ENCODE results near the gene SECISBP2.

Gene SECISBP2

GRCh38 chr9:89395931-89396710 lies 77.8 kb downstream of the SECISBP2 start:
- ATAC-seq (replicated peaks) (no peak), DNase-seq (no peak)
- H3K4me1 Mint-ChIP-seq, result peaks cover 14 to 21% of the 10 kb centered on the region in 2 donors
- H3K36me3 Mint-ChIP-seq, result peaks cover 71 to 81% of the 10 kb centered on the region in 2 donors
- H3K27me3 Mint-ChIP-seq, result no peaks in the 10 kb centered on the region
- H3K9me3 Mint-ChIP-seq, result no peaks in the 10 kb centered on the region
- no peak overlapping the region for H3K4me3 Mint-ChIP-seq
- H3K27ac Mint-ChIP-seq, result no peak overlapping the region

- Mint-ChIP-seq H3K9me3 (no peaks in the 10 kb centered on the region), H3K27ac (no peak overlapping the region)
Observed at GRCh38 chr9:89397471-89397870, 79.2 kb downstream of the SECISBP2 start.

GRCh38 chr9:89398621-89399020 lies 80.3 kb downstream of the SECISBP2 start:
- Mint-ChIP-seq H3K4me3 (no peak overlapping the region), H3K4me1 (peaks cover 29 to 42% of the 10 kb centered on the region in 2 donors), H3K27me3 (no peaks in the 10 kb centered on the region), H3K9me3 (no peaks in the 10 kb centered on the region), H3K27ac (no peak overlapping the region), H3K36me3 (peaks cover 59 to 78% of the 10 kb centered on the region in 2 donors)
- DNase-seq, result no peak
- ATAC-seq (replicated peaks), result no peak

More at GRCh38 chr9:89397471-89397870, 79.2 kb downstream of the SECISBP2 start:
- peaks cover 27 to 34% of the 10 kb centered on the region in 2 donors for H3K4me1 Mint-ChIP-seq
- no peak for ATAC-seq (replicated peaks)
- H3K27me3 Mint-ChIP-seq, result no peaks in the 10 kb centered on the region
- no peak for DNase-seq
- H3K4me3 Mint-ChIP-seq, result no peak overlapping the region
- peaks cover 66 to 82% of the 10 kb centered on the region in 2 donors for H3K36me3 Mint-ChIP-seq

GRCh38 chr9:89400403-89401116 lies 82.3 kb downstream of the SECISBP2 start:
- H3K4me1 Mint-ChIP-seq, result peaks cover 45 to 61% of the 10 kb centered on the region in 2 donors
- no peaks in the 10 kb centered on the region for H3K27me3 Mint-ChIP-seq
- DNase-seq (peak; percentile 65), ATAC-seq (replicated peaks) (peak; percentile 90 to 91)
- no peaks in the 10 kb centered on the region for H3K9me3 Mint-ChIP-seq
- H3K27ac Mint-ChIP-seq, result peak overlapping the region; percentile 92
- H3K36me3 Mint-ChIP-seq, result peaks cover 65 to 82% of the 10 kb centered on the region in 2 donors
- H3K4me3 Mint-ChIP-seq, result peak overlapping the region; percentile 59 to 80

- peaks cover 65 to 83% of the 10 kb centered on the region in 2 donors for H3K4me1 Mint-ChIP-seq
- no peaks in the 10 kb centered on the region for H3K27me3 Mint-ChIP-seq
- no peak overlapping the region for H3K4me3 Mint-ChIP-seq
- peaks cover 4% of the 10 kb centered on the region in 2 donors for H3K9me3 Mint-ChIP-seq
- ATAC-seq (replicated peaks) (no peak), DNase-seq (no peak)
- peaks cover 59 to 76% of the 10 kb centered on the region in 2 donors for H3K36me3 Mint-ChIP-seq
- H3K27ac Mint-ChIP-seq, result peak overlapping the region; percentile 60
Observed at GRCh38 chr9:89402695-89403427, 84.6 kb downstream of the SECISBP2 start.

GRCh38 chr9:89404074-89404473 lies 85.8 kb downstream of the SECISBP2 start:
- H3K4me3 Mint-ChIP-seq, result peak overlapping the region; percentile 80 to 82
- DNase-seq, result no peak
- ATAC-seq (replicated peaks), result no peak
- peaks cover 59 to 79% of the 10 kb centered on the region in 2 donors for H3K36me3 Mint-ChIP-seq
- peak overlapping the region; percentile 92 for H3K27ac Mint-ChIP-seq
- peaks cover 75 to 93% of the 10 kb centered on the region in 2 donors for H3K4me1 Mint-ChIP-seq
- peaks cover 4% of the 10 kb centered on the region in 2 donors for H3K9me3 Mint-ChIP-seq
- no peaks in the 10 kb centered on the region for H3K27me3 Mint-ChIP-seq

GRCh38 chr9:89405826-89406225 lies 87.5 kb downstream of the SECISBP2 start:
- H3K27me3 Mint-ChIP-seq, result no peaks in the 10 kb centered on the region
- H3K9me3 Mint-ChIP-seq, result peaks cover 4 to 5% of the 10 kb centered on the region in 2 donors
- no peak for DNase-seq
- H3K4me3 Mint-ChIP-seq, result peak overlapping the region; percentile 80 to 82
- peak; percentile 58 to 62 for ATAC-seq (replicated peaks)
- H3K27ac Mint-ChIP-seq, result peak overlapping the region; percentile 92
- H3K36me3 Mint-ChIP-seq, result peaks cover 59 to 85% of the 10 kb centered on the region in 2 donors
- H3K4me1 Mint-ChIP-seq, result peaks cover 79 to 93% of the 10 kb centered on the region in 2 donors

- H3K4me3 Mint-ChIP-seq, result peak overlapping the region; percentile 80 to 82
- DNase-seq, result no peak
- H3K4me1 Mint-ChIP-seq, result peaks cover 75 to 88% of the 10 kb centered on the region in 2 donors
Observed at GRCh38 chr9:89407070-89407469, 88.8 kb downstream of the SECISBP2 start.

GRCh38 chr9:89408628-89409101 lies 90.4 kb downstream of the SECISBP2 start:
- peak; percentile 54 to 73 for ATAC-seq (replicated peaks)
- Mint-ChIP-seq H3K9me3 (peaks cover 4 to 6% of the 10 kb centered on the region in 2 donors), H3K4me3 (peak overlapping the region; percentile 26 to 31), H3K27me3 (no peaks in the 10 kb centered on the region), H3K36me3 (peaks cover 58 to 79% of the 10 kb centered on the region in 2 donors), H3K4me1 (peaks cover 70 to 76% of the 10 kb centered on the region in 2 donors), H3K27ac (peak overlapping the region; percentile 69)
- DNase-seq, result peak; percentile 24

More at GRCh38 chr9:89407070-89407469, 88.8 kb downstream of the SECISBP2 start:
- Mint-ChIP-seq H3K9me3 (peaks cover 4 to 6% of the 10 kb centered on the region in 2 donors), H3K27me3 (no peaks in the 10 kb centered on the region), H3K36me3 (peaks cover 64 to 85% of the 10 kb centered on the region in 2 donors), H3K27ac (peak overlapping the region; percentile 92)
- ATAC-seq (replicated peaks), result no peak

Measured in stimulated activated naive B cell treated with anti-CD40 and anti-IgM and Interleukin-4, amounts not matched to agents 10 μg/mL and 1 μg/mL and 100 μg/mL, for 72 hours (primary cell).